ENCODE data around the gene CFAP70.
"Not testable (repeated sequence)": the region's sequence is repeated elsewhere in the genome, so short reads cannot be mapped to it uniquely, and the experiment has no call there.

DNA sequence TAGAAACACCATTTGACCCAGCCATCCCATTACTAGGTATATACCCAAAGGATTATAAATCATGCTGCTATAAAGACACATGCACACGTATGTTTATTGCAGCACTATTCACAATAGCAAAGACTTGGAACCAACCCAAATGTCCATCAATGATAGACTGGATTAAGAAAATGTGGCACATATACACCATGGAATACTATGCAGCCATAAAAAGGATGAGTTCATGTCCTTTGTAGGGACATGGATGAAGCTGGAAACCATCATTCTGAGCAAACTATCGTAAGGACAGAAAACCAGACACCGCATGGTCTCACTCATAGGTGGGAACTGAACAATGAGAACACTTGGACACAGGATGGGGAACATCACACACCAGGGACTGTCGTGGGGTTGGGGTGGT is 35.7 kb upstream of the CFAP70 start:
- TF ChIP-seq, protein P1, sequence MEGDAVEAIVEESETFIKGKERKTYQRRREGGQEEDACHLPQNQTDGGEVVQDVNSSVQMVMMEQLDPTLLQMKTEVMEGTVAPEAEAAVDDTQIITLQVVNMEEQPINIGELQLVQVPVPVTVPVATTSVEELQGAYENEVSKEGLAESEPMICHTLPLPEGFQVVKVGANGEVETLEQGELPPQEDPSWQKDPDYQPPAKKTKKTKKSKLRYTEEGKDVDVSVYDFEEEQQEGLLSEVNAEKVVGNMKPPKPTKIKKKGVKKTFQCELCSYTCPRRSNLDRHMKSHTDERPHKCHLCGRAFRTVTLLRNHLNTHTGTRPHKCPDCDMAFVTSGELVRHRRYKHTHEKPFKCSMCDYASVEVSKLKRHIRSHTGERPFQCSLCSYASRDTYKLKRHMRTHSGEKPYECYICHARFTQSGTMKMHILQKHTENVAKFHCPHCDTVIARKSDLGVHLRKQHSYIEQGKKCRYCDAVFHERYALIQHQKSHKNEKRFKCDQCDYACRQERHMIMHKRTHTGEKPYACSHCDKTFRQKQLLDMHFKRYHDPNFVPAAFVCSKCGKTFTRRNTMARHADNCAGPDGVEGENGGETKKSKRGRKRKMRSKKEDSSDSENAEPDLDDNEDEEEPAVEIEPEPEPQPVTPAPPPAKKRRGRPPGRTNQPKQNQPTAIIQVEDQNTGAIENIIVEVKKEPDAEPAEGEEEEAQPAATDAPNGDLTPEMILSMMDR (IDR thresholded peaks at IDR 0.05) = not testable (repeated sequence)
- TF ChIP-seq POLR2A (IDR thresholded peaks at IDR 0.05) = not testable (repeated sequence)

All from transverse colon (tissue), 3 donors.